HG03354 (cell line): ENCODE data around the gene NIPBL.
"Not testable (repeated sequence)": the region's sequence is repeated elsewhere in the genome, so short reads cannot be mapped to it uniquely, and the experiment has no call there.

Experiments
- ATAC-seq: cut with Tn5 transposase; IDR thresholded peaks from one replicate; pipeline ENCODE4 v1.9.1; 2021; ENCODE audit warnings: mild to moderate bottlenecking; ENCODE audit not compliant: unreplicated experiment, poor library complexity, severe bottlenecking

Gene NIPBL

GRCh38 chr5:36878392-36879082 is 2.0 kb downstream of the NIPBL start:
- no peak for ATAC-seq

GRCh38 chr5:36879274-36880033 is 2.9 kb downstream of the NIPBL start:
- no peak for ATAC-seq

GRCh38 chr5:36880761-36881160 is 4.2 kb downstream of the NIPBL start:
- ATAC-seq, result no peak

- ATAC-seq, result no peak
Observed at GRCh38 chr5:36881304-36881703, 4.7 kb downstream of the NIPBL start.

GRCh38 chr5:36881807-36882206 is 5.2 kb downstream of the NIPBL start:
- ATAC-seq, result no peak

- ATAC-seq, result peak; percentile 47
Observed at GRCh38 chr5:36882250-36882649, 5.7 kb downstream of the NIPBL start.

- ATAC-seq, result no peak
Observed at GRCh38 chr5:36883894-36884462, 7.4 kb downstream of the NIPBL start.

- ATAC-seq, result no peak
Observed at GRCh38 chr5:36885149-36885548, 8.6 kb downstream of the NIPBL start.

GRCh38 chr5:36885566-36886485 is 9.3 kb downstream of the NIPBL start:
- no peak for ATAC-seq

GRCh38 chr5:36886791-36887190 is 10.2 kb downstream of the NIPBL start:
- ATAC-seq, result no peak

GRCh38 chr5:36887532-36887931 is 11.0 kb downstream of the NIPBL start:
- ATAC-seq, result no peak

- no peak for ATAC-seq
Observed at GRCh38 chr5:36888303-36888702, 11.7 kb downstream of the NIPBL start.

- ATAC-seq, result no peak
Observed at GRCh38 chr5:36889264-36889663, 12.7 kb downstream of the NIPBL start.

- ATAC-seq, result no peak
Observed at GRCh38 chr5:36891266-36891665, 14.7 kb downstream of the NIPBL start.

- ATAC-seq, result not testable (repeated sequence)
Observed at GRCh38 chr5:36892085-36892830, 15.7 kb downstream of the NIPBL start.

- no peak for ATAC-seq
Observed at GRCh38 chr5:36894954-36895353, 18.4 kb downstream of the NIPBL start.

GRCh38 chr5:36896476-36896875 is 19.9 kb downstream of the NIPBL start:
- no peak for ATAC-seq

- ATAC-seq, result no peak
Observed at GRCh38 chr5:36897616-36898015, 21.0 kb downstream of the NIPBL start.

GRCh38 chr5:36899860-36900259 is 23.3 kb downstream of the NIPBL start:
- no peak for ATAC-seq
